Sigmoid colon (tissue), 7 donors: Measurements from ENCODE around the gene GLRX. TPM values are rescaled to one million over a fixed set of nuclear protein-coding genes. Genes with fewer than 3 reads are reported as not detected.

Experiments
- DNase-seq: peaks from one replicate; pipeline ENCODE4 v3.0.0-alpha.2; 2019
- H3K27ac ChIP-seq, 4 donors: fragments of 200-600 bp; sonication (generic); one replicate each; pipeline ENCODE4 v1.5.1; 2016 to 2019; ENCODE audit warnings: mild to moderate bottlenecking in 1 of 4
- H3K27me3 ChIP-seq, 3 donors: fragments of 200-600 bp; sonication (generic); one replicate each; pipeline ENCODE4 v1.5.1; 2019; ENCODE audit warnings: mild to moderate bottlenecking in 1 of 3
- H3K36me3 ChIP-seq, 4 donors: fragments of 200-600 bp; sonication (generic); one replicate each; pipeline ENCODE4 v1.5.1; 2016 to 2019
- H3K4me1 ChIP-seq, 4 donors: fragments of 200-600 bp; sonication (generic); one replicate each; pipeline ENCODE4 v1.5.1; 2017 to 2019
- H3K4me3 ChIP-seq, 4 donors: fragments of 200-600 bp; sonication (generic); one replicate each; pipeline ENCODE4 v1.5.1; 2017 to 2019; ENCODE audit warnings: mild to moderate bottlenecking in 2 of 4, moderate library complexity in 1 of 4
- H3K9me3 ChIP-seq, 4 donors: fragments of 200-600 bp in 3 of 4; sonication (generic) in 3 of 4; one replicate each; pipeline versions ENCODE4 v1.5.1 to v1.6.1; 2013 to 2019
- CTCF ChIP-seq, 4 experiments: fragments of 450-650 bp in 3 of 4; fragments of 200-600 bp in 1 of 4; IDR thresholded peaks; one replicate each; pipeline ENCODE4 v1.5.1; 2016 to 2019; ENCODE audit warnings: antibody characterized with exemption in 4 of 4, mild to moderate bottlenecking in 3 of 4, moderate library complexity in 2 of 4
- EP300 ChIP-seq, 4 donors: sonication (generic); formaldehyde crosslinking; IDR thresholded peaks; one replicate each; pipeline ENCODE4 v1.6.1; 2017; ENCODE audit warnings: antibody characterized with exemption in 4 of 4
- POLR2A ChIP-seq, 2 donors: fragments of 450-650 bp; IDR thresholded peaks; one replicate each; pipeline ENCODE4 v1.6.1; 2016; ENCODE audit warnings: antibody characterized with exemption in 2 of 2, mild to moderate bottlenecking in 2 of 2, moderate library complexity in 2 of 2
- POLR2AphosphoS5 ChIP-seq, 4 donors: sonication (generic); formaldehyde crosslinking; IDR thresholded peaks; one replicate each; pipeline ENCODE4 v1.6.1; 2017; ENCODE audit warnings: antibody characterized with exemption in 4 of 4
- WGBS, 2 donors: extraction: QIAGEN DNeasy Blood & Tissue Kit; methylation state at CpG; one replicate each; pipeline ENCODE4 v1.1.7; 2013; 5-methylcytosine and 5-hydroxymethylcytosine counted together
- intact Hi-C: fragments of 100-400 bp; cut with DNase I; formaldehyde crosslinking; loops from one replicate; pipeline ENCODE4 v1.15.1; 2023
- polyA plus RNA-seq, 3 donors: library from polyadenylated mRNA; stranded (reverse); fragments of 200-250 nt; gene quantifications; one replicate each; pipeline ENCODE4 v1.2.3, GENCODE V29; 2013
- total RNA-seq, 4 donors: library from RNA; depleted of rRNA; stranded (reverse); fragments of >200 nt; gene quantifications; one replicate each; pipeline ENCODE4 v1.1.0, GENCODE V29; 2016
- donor health status: healthy with polysubstance abuse.
- donor health status: Bipolar disorder and iron deficiency.
- donor health status: healthy.

Gene GLRX
- total and polyA plus RNA-seq, 7 donors, result 30.2 to 409 (median 43.2) TPM

DNA sequence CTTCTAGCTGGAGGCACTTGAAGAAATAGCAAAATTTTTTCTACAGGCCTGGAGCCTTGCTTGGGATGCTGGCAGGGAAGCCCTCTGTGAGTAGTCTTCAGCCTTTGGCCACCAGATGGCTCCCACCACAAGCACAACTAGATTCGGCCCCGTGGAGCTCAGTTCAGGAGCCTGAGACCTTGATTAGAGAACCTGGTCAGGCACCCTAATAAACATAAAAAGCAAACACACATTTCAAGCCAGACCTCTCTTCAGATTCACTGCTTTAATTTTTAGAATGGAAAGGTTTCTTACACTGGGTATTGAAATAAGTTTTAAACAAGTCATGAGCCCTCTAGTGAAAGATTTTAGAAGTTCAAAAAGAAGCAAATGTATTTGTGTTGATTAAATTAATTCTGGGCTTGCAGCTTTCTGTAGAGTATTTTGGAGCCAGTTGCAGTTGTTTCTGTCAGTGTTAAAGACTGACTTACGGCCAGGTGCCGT, 41.4 kb downstream of the GLRX start:
- H3K4me1 ChIP-seq, result peaks cover 0 to 14% (median 7%) of the 10 kb centered on the region in 4 donors
- peak overlapping the region; percentile 56 to 60 (median 58) for H3K27ac ChIP-seq
- peak; percentile 83 to 92 (median 86) for TF ChIP-seq CTCF (IDR thresholded peaks at IDR 0.05)
- no peak for TF ChIP-seq POLR2A (IDR thresholded peaks at IDR 0.05)
- TF ChIP-seq EP300 (IDR thresholded peaks at IDR 0.05), result no peak
- peak; percentile 93 for DNase-seq
- no peak overlapping the region for H3K4me3 ChIP-seq
- intact Hi-C loops, result loop anchor here (1.0 to 5.0 kb wide), 4 partner anchors 66 to 556 kb away; no protein-coding TSS in a partner anchor
- 35 to 39% methylated on average over 4 of the region's 4 CpGs for WGBS, 2 donors
- peaks cover 0 to 29% (median 3%) of the 10 kb centered on the region in 4 donors for H3K36me3 ChIP-seq
- no peaks in the 10 kb centered on the region for H3K27me3 ChIP-seq
- H3K9me3 ChIP-seq, result no peaks in the 10 kb centered on the region

GRCh38 chr5:95780597-95780996, 41.9 kb downstream of the GLRX start:
- Histone ChIP-seq H3K27me3 (no peaks in the 10 kb centered on the region), H3K9me3 (no peaks in the 10 kb centered on the region), H3K36me3 (peaks cover 0 to 27% (median 3%) of the 10 kb centered on the region in 4 donors), H3K27ac (peak overlapping the region; percentile 56 to 60 (median 58)), H3K4me1 (peaks cover 0 to 14% (median 7%) of the 10 kb centered on the region in 4 donors), H3K4me3 (no peak overlapping the region)
- WGBS, 2 donors, result 81 to 87% methylated on average over 7 of the region's 7 CpGs
- intact Hi-C loops, result loop anchor here (2.0 to 5.0 kb wide), 3 partner anchors 113 to 557 kb away; no protein-coding TSS in a partner anchor
- DNase-seq, result no peak
- TF ChIP-seq EP300 (IDR thresholded peaks at IDR 0.05), result no peak

DNA sequence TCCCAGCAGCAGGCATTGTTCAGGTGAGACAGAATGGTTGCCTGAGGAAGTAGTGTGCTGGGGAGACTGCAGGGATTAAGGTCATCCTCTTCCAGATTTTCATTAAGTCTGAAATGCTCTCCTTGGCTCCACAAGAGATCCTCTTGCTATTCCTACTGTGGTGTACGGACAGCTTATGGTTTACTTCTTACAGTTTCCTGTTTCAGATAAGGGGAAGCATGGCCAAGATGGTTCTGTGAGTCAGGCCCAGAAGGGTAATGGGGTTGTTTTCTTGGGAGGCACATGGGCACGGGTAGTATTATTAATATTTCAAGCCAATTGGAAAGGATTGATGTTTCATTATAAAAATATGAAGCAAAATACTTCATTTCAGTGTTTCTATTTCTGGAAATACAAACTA, 42.9 kb downstream of the GLRX start:
- intact Hi-C loops, result loop anchor here (2.0 to 5.0 kb wide), 3 partner anchors 112 to 558 kb away; no protein-coding TSS in a partner anchor
- H3K36me3 ChIP-seq, result peaks cover 0 to 17% (median under 1%) of the 10 kb centered on the region in 4 donors
- 63 to 75% methylated on average over 2 of the region's 2 CpGs for WGBS, 2 donors

DNA sequence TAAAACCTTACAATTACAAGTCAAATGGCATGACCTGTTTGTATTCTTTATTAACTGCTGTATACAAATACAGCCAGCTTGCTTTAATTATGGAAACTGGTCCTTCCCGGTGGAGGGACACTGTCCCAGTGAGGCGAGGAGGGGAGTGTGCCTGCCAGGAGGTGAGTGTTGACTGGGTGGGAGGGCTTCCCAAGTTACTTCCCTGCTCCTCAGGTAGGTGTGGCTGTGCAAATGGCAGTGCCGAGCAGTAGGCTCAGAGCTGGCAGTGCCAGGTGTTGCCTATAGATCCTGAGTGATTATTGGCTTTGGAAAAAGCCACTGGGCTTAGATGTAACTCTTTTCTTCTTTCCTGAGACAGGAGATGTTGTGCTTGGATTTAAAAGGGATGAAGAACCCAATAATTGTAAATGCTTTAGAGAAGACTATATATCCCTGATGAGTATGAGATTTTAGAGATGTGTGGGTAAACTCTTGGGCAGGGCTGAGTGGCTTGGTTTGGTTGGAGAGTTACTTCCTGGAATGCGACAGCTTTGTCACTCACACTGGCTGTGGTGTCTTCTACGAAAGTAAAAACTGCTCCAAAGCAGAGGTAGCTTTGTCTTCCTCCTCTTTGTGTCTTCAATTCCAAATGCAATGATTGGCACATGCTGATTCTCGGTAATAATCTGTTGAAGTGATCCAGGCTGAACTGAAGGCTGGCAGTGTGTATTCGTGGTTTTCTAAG, 43.7 kb downstream of the GLRX start:
- H3K27me3 ChIP-seq, result no peaks in the 10 kb centered on the region
- TF ChIP-seq POLR2A (IDR thresholded peaks at IDR 0.05), result no peak
- TF ChIP-seq EP300 (IDR thresholded peaks at IDR 0.05), result no peak
- no peak for TF ChIP-seq POLR2AphosphoS5 (IDR thresholded peaks at IDR 0.05)
- no peak for TF ChIP-seq CTCF (IDR thresholded peaks at IDR 0.05)
- H3K9me3 ChIP-seq, result no peaks in the 10 kb centered on the region
- 60 to 70% methylated on average over 7 of the region's 7 CpGs for WGBS, 2 donors
- no peak overlapping the region for H3K4me3 ChIP-seq
- no peak for DNase-seq
- H3K36me3 ChIP-seq, result peaks cover 0 to 10% (median 0%) of the 10 kb centered on the region in 4 donors
- peaks cover 0 to 14% (median 7%) of the 10 kb centered on the region in 4 donors for H3K4me1 ChIP-seq
- H3K27ac ChIP-seq, result peak overlapping the region; percentile 20 to 60 (median 57)
- intact Hi-C loops, result no loop called here

More for the DNA sequence above, 42.9 kb downstream of the GLRX start:
- H3K27me3 ChIP-seq, result no peaks in the 10 kb centered on the region
- H3K27ac ChIP-seq, result peak overlapping the region; percentile 20 to 60 (median 57)
- H3K9me3 ChIP-seq, result no peaks in the 10 kb centered on the region
- H3K4me1 ChIP-seq, result peaks cover 0 to 14% (median 7%) of the 10 kb centered on the region in 4 donors
- no peak overlapping the region for H3K4me3 ChIP-seq
- TF ChIP-seq CTCF (IDR thresholded peaks at IDR 0.05), result no peak
- no peak for DNase-seq

DNA sequence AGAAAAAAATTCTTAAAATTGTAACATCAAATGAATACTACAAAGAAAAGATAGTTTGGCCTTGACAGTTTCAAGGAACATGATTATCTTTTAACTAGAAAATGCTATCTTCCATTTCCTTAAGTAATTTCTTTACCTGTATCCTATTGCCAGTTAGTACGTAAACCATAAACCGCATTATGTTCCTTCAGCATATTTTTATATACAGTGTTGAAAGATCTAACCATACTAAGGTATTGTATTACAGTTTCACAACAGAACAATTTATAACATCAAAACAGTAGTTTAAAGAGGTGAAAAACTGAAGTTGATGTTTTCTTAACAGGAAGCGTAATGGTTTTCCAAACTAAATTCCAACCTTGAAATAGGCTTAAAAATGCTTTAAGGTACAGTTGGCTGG, 45.1 kb downstream of the GLRX start:
- H3K27ac ChIP-seq, result no peak overlapping the region
- H3K9me3 ChIP-seq, result no peaks in the 10 kb centered on the region
- TF ChIP-seq POLR2A (IDR thresholded peaks at IDR 0.05) (no peak), EP300 (IDR thresholded peaks at IDR 0.05) (no peak), POLR2AphosphoS5 (IDR thresholded peaks at IDR 0.05) (no peak), CTCF (IDR thresholded peaks at IDR 0.05) (no peak)
- DNase-seq, result no peak
- intact Hi-C loops, result no loop called here
- H3K36me3 ChIP-seq, result peaks cover 0 to 9% (median 0%) of the 10 kb centered on the region in 4 donors
- peaks cover 0 to 14% (median 7%) of the 10 kb centered on the region in 4 donors for H3K4me1 ChIP-seq
- no peaks in the 10 kb centered on the region for H3K27me3 ChIP-seq
- H3K4me3 ChIP-seq, result no peak overlapping the region
- WGBS, 2 donors, result 87 to 91% methylated on average over 3 of the region's 3 CpGs
